ENCODE data around the gene GPR146. TPM values are rescaled to one million over a fixed set of nuclear protein-coding genes. Genes with fewer than 3 reads are reported as not detected.
A peak's percentile ranks its signal among the peaks of the same experiment; 100 is the strongest.

GPR146 gene
- total and polyA plus RNA-seq, 8 donors, result 6.3 to 18.9 (median 7.9) TPM

- peaks cover 0 to 36% of the 10 kb centered on the region in 2 donors for H3K27me3 ChIP-seq
- ATAC-seq (peak; percentile 63), DNase-seq (peak in 2 of 4 donors; percentile 66 to 87)
- H3K27ac ChIP-seq, result peak overlapping the region; percentile 73 to 78
- H3K4me3 ChIP-seq, result peak overlapping the region; percentile 7 to 40
- peaks cover 17 to 67% of the 10 kb centered on the region in 2 donors for H3K4me1 ChIP-seq
- no peaks in the 10 kb centered on the region for H3K9me3 ChIP-seq
- H3K36me3 ChIP-seq, result peaks cover 0 to 14% of the 10 kb centered on the region in 2 donors
- intact Hi-C loops (cut with DNase I), result no loop called here
- no peak for TF ChIP-seq CTCF (IDR thresholded peaks at IDR 0.05)
Observed at GRCh38 chr7:1055956-1056784, 11.8 kb downstream of the GPR146 start.

GRCh38 chr7:1056785-1057410, 12.6 kb downstream of the GPR146 start:
- ATAC-seq (no peak), DNase-seq (peak in 1 of 4 donors; percentile 49)
- no peaks in the 10 kb centered on the region for H3K9me3 ChIP-seq
- intact Hi-C loops (cut with DNase I), result no loop called here
- peaks cover 0 to 14% of the 10 kb centered on the region in 2 donors for H3K36me3 ChIP-seq
- no peak overlapping the region for H3K27ac ChIP-seq
- peak overlapping the region in 1 of 2 donors; percentile 40 for H3K4me3 ChIP-seq
- peaks cover 0 to 41% of the 10 kb centered on the region in 2 donors for H3K27me3 ChIP-seq
- TF ChIP-seq CTCF (IDR thresholded peaks at IDR 0.05), result no peak
- H3K4me1 ChIP-seq, result peaks cover 17 to 63% of the 10 kb centered on the region in 2 donors

GRCh38 chr7:1057416-1058291, 13.3 kb downstream of the GPR146 start:
- H3K27ac ChIP-seq, result no peak overlapping the region
- no peaks in the 10 kb centered on the region for H3K9me3 ChIP-seq
- peaks cover 0 to 41% of the 10 kb centered on the region in 2 donors for H3K27me3 ChIP-seq
- H3K36me3 ChIP-seq, result peaks cover 0 to 14% of the 10 kb centered on the region in 2 donors
- no peak for ATAC-seq
- H3K4me1 ChIP-seq, result peaks cover 14 to 62% of the 10 kb centered on the region in 2 donors
- H3K4me3 ChIP-seq, result no peak overlapping the region
- peak in 1 of 4 donors; percentile 78 for DNase-seq
- intact Hi-C loops (cut with DNase I), result no loop called here
- TF ChIP-seq CTCF (IDR thresholded peaks at IDR 0.05), result no peak

- Histone ChIP-seq H3K27me3 (peaks cover 0 to 41% of the 10 kb centered on the region in 2 donors), H3K4me1 (peaks cover 13 to 55% of the 10 kb centered on the region in 2 donors), H3K36me3 (peaks cover 0 to 14% of the 10 kb centered on the region in 2 donors), H3K9me3 (no peaks in the 10 kb centered on the region), H3K27ac (no peak overlapping the region), H3K4me3 (no peak overlapping the region)
- DNase-seq, result peak in 1 of 4 donors; percentile 63
- TF ChIP-seq CTCF (IDR thresholded peaks at IDR 0.05), result no peak
- intact Hi-C loops (cut with DNase I), result no loop called here
- ATAC-seq, result no peak
Observed at GRCh38 chr7:1058311-1058710, 14.0 kb downstream of the GPR146 start.

Data from left lung (tissue), 10 donors.